Bronchial epithelial cell (primary cell): ENCODE data around the gene RORC. TPM values are rescaled to one million over a fixed set of nuclear protein-coding genes. Genes with fewer than 3 reads are reported as not detected.

Experiments
- DNase-seq: peaks from one replicate; pipeline ENCODE4 v3.0.0-alpha.2; 2010; ENCODE audit warnings: low read depth
- FAIRE-seq: peaks from 2 replicates; lab custom pipeline; 2011; peaks lifted over from hg19 to GRCh38; lab: Jason Lieb, UNC
- H3K27me3 ChIP-seq: 2 replicates; pipeline ENCODE4 v1.5.1; 2011; ENCODE audit warnings: low read length; ENCODE audit not compliant: control insufficient read depth, insufficient read depth
- H3K36me3 ChIP-seq: 2 replicates; pipeline ENCODE4 v1.5.1; 2011; ENCODE audit warnings: low read length; ENCODE audit not compliant: control insufficient read depth, insufficient read depth
- H3K4me3 ChIP-seq: 2 replicates; pipeline ENCODE4 v1.5.1; 2011; ENCODE audit warnings: mild to moderate bottlenecking, low read depth, low read length, control low read depth
- CTCF ChIP-seq: IDR thresholded peaks from 2 replicates; pipeline ENCODE4 v1.5.1; 2011; ENCODE audit warnings: mild to moderate bottlenecking, moderate library complexity, low read length, control low read depth, inconsistent platforms; ENCODE audit not compliant: insufficient read depth, severe bottlenecking
- total RNA-seq: library from RNA; depleted of rRNA; stranded (reverse); fragments of >200 nt; gene quantifications from 2 replicates; pipeline ENCODE4 v1.2.1, GENCODE V29; 2014

The RORC gene
- total RNA-seq, 1 donor from 2014 or later: 0.26 TPM

- Histone ChIP-seq H3K4me3 (no peak overlapping the region), H3K27me3 (peaks cover 13% of the 10 kb centered on the region), H3K36me3 (no peaks in the 10 kb centered on the region)
- DNase-seq: no peak
- no peak for TF ChIP-seq CTCF
- FAIRE-seq: no peak
Measured at GRCh38 chr1:151802372-151802771, 29.2 kb downstream of the RORC start.

- FAIRE-seq (no peak), DNase-seq (no peak)
- TF ChIP-seq CTCF: no peak
- Histone ChIP-seq H3K27me3 (peaks cover 12% of the 10 kb centered on the region), H3K4me3 (no peak overlapping the region), H3K36me3 (no peaks in the 10 kb centered on the region)
Measured at GRCh38 chr1:151801846-151802245, 29.8 kb downstream of the RORC start.

GRCh38 chr1:151801310-151801820, 30.2 kb downstream of the RORC start:
- no peak overlapping the region for H3K4me3 ChIP-seq
- DNase-seq (no peak), FAIRE-seq (no peak)
- peaks cover 9% of the 10 kb centered on the region for H3K27me3 ChIP-seq
- H3K36me3 ChIP-seq: no peaks in the 10 kb centered on the region
- no peak for TF ChIP-seq CTCF

- Histone ChIP-seq H3K27me3 (peaks cover 8% of the 10 kb centered on the region), H3K36me3 (no peaks in the 10 kb centered on the region), H3K4me3 (no peak overlapping the region)
- FAIRE-seq: no peak
- no peak for TF ChIP-seq CTCF
- no peak for DNase-seq
Measured at GRCh38 chr1:151800830-151801229, 30.8 kb downstream of the RORC start.

- DNase-seq (no peak), FAIRE-seq (no peak)
- Histone ChIP-seq H3K36me3 (no peaks in the 10 kb centered on the region), H3K4me3 (no peak overlapping the region), H3K27me3 (peaks cover 4% of the 10 kb centered on the region)
- no peak for TF ChIP-seq CTCF
Measured at GRCh38 chr1:151799179-151800022, 32.2 kb downstream of the RORC start.
